GM12878 (cell line): ENCODE measurements around the gene SLC35E1. TPM values are rescaled to one million over a fixed set of nuclear protein-coding genes. Genes with fewer than 3 reads are reported as not detected.

Experiments used
- CHD4 ChIP-seq: fragments of 200-600 bp; sonication (generic); IDR thresholded peaks from 2 replicates; pipeline ENCODE4 v1.6.1; 2016; ENCODE audit warnings: mild to moderate bottlenecking
- EGR1 ChIP-seq, 2 experiments: IDR thresholded peaks; 1 replicate in 1 of 2; 2 replicates in 1 of 2; pipeline ENCODE4 v1.6.1; 2011 to 2012; ENCODE audit warnings: low read depth in 2 of 2, low read length in 2 of 2, borderline replicate concordance in 1 of 2, mild to moderate bottlenecking in 1 of 2, moderate library complexity in 1 of 2
- IRF4 ChIP-seq: IDR thresholded peaks from 2 replicates; pipeline ENCODE4 v1.6.1; 2011; ENCODE audit warnings: low read depth, low read length
- JUNB ChIP-seq: IDR thresholded peaks from 2 replicates; pipeline ENCODE4 v1.6.1; 2016; ENCODE audit warnings: antibody characterized with exemption, mild to moderate bottlenecking
- MLLT1 ChIP-seq: fragments of 450-650 bp; IDR thresholded peaks from 2 replicates; pipeline ENCODE4 v1.6.1; 2016; ENCODE audit warnings: mild to moderate bottlenecking
- NFXL1 ChIP-seq: fragments of 450-650 bp; IDR thresholded peaks from 2 replicates; pipeline ENCODE4 v1.6.1; 2017; ENCODE audit warnings: antibody characterized with exemption, mild to moderate bottlenecking, borderline replicate concordance
- SMAD1 ChIP-seq: fragments of 450-650 bp; IDR thresholded peaks from 2 replicates; pipeline ENCODE4 v1.6.1; 2018; ENCODE audit warnings: mild to moderate bottlenecking, low read depth; ENCODE audit not compliant: partially characterized antibody
- SPI1 ChIP-seq: IDR thresholded peaks from 2 replicates; pipeline ENCODE4 v1.6.1; 2011; ENCODE audit warnings: low read depth, mild to moderate bottlenecking, low read length, moderate library complexity, borderline replicate concordance; ENCODE audit not compliant: insufficient read depth
- TAF1 ChIP-seq: IDR thresholded peaks from 2 replicates; pipeline ENCODE4 v1.6.1; 2011; ENCODE audit warnings: mild to moderate bottlenecking, low read depth, low read length, borderline replicate concordance
- ZBTB4 ChIP-seq: fragments of 450-650 bp; formaldehyde crosslinking; IDR thresholded peaks from 2 replicates; pipeline ENCODE4 v1.4.0; 2022; ENCODE audit warnings: mild to moderate bottlenecking, moderate library complexity
- polyA plus RNA-seq, 11 experiments: library from polyadenylated mRNA; depleted of rRNA in 4 of 11; unstranded in 6 of 11; stranded (reverse) in 5 of 11; fragments of >200 nt; fragmentation: Nextera tagmentation in 4 of 11; fragmentation: Illumina TruSeq in 1 of 11; extraction: Ambion mirVana in 4 of 11; extraction: Trizol in 1 of 11; gene quantifications; 1 replicate in 1 of 11; 2 replicates in 10 of 11; pipeline versions ENCODE4 v1.2.1 to v1.2.3, GENCODE V29; 2011 to 2016; ENCODE audit warnings: inconsistent platforms in 2 of 11, missing spikeins in 2 of 11, low read depth in 1 of 11
- total RNA-seq, 4 experiments: library from RNA; depleted of rRNA in 3 of 4; stranded (reverse); fragments of >200 nt in 3 of 4; fragmentation: Illumina TruSeq in 1 of 4; extraction: Trizol in 1 of 4; gene quantifications; 2 replicates each; pipeline versions ENCODE4 v1.2.1 to v1.2.3, GENCODE V29; 2013 to 2021
- TF ChIP-seq, protein P1 (sequence below): IDR thresholded peaks from 2 replicates; pipeline ENCODE4 v1.6.1; 2011; ENCODE audit warnings: mild to moderate bottlenecking, low read depth, low read length, moderate library complexity; ENCODE audit not compliant: insufficient replicate concordance

Gene SLC35E1
- total and polyA plus RNA-seq, 10 of the 15 experiments (the other 5 are each of a cell fraction or from before 2014, with no cell fraction given), result 11.3 to 37.7 (median 22.1) TPM

DNA sequence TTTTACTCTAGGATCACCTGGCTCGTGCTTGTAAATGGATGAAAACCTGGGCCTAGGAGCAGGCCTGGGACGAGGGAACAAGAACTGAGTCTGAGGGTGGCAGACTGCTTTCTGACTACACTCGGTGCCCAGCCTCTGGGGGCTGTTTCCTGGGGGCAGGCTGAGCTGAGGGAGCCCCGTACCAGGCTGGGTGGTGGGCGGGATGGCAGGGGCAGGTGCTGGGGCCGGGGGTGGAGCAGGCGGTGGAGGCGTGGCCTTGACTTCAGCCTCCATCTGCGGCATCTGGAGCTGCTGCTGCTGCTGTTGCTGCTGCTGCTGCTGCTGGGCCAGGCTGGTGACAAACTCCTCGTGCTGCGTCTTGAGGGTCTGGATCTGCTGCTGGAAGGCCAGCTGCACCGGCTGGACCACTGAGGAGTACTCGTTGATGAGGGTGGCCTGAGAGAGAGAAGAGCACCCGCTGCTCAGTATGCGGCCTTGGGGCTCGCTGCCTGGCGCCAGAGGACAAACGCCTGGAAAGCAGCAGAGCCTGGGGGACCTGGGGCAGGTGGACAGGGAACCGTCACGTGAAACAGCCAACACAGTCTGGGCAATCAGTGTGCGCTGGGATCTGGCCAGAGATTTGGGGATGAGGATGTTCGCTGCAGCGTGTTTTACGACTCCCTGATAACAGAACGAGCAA lies 42.6 kb downstream of the SLC35E1 start (continued):
- TF ChIP-seq CHD4 (no peak), SMAD1 (no peak), ZBTB4 (CRISPR knock-in tag) (no peak), SPI1 (no peak), IRF4 (no peak), TAF1 (no peak), EGR1 (IDR thresholded peaks at IDR 0.05; ENCODE audit: borderline replicate concordance in 1 of 2, low read depth in 2 of 2, low read length in 2 of 2) (no peak), MLLT1 (no peak), NFXL1 (no peak), JUNB (no peak)
- TF ChIP-seq, protein P1, sequence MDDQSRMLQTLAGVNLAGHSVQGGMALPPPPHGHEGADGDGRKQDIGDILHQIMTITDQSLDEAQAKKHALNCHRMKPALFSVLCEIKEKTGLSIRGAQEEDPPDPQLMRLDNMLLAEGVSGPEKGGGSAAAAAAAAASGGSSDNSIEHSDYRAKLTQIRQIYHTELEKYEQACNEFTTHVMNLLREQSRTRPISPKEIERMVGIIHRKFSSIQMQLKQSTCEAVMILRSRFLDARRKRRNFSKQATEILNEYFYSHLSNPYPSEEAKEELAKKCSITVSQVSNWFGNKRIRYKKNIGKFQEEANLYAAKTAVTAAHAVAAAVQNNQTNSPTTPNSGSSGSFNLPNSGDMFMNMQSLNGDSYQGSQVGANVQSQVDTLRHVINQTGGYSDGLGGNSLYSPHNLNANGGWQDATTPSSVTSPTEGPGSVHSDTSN, result no peak
